Right atrium auricular region (tissue), 2 donors: ENCODE measurements around the gene CST1. TPM values are rescaled to one million over a fixed set of nuclear protein-coding genes. Genes with fewer than 3 reads are reported as not detected.

Experiments used
- DNase-seq: peaks from one replicate; pipeline ENCODE4 v3.0.0-alpha.2; 2019; ENCODE audit warnings: low spot score
- H3K27ac ChIP-seq, 2 donors: fragments of 200-600 bp; sonication (generic); 1 replicate in 1 of 2; 2 replicates in 1 of 2; pipeline ENCODE4 v1.5.1; 2016 to 2019
- H3K27me3 ChIP-seq, 2 donors: fragments of 200-600 bp; sonication (generic); one replicate each; pipeline versions ENCODE4 v1.5.1 to v1.6.0; 2017 to 2019
- H3K36me3 ChIP-seq: fragments of 200-600 bp; sonication (generic); one replicate; pipeline ENCODE4 v1.5.1; 2016
- H3K4me1 ChIP-seq, 2 donors: fragments of 200-600 bp; sonication (generic); one replicate each; pipeline versions ENCODE4 v1.5.1 to v1.6.0; 2017 to 2019
- H3K4me3 ChIP-seq, 2 donors: fragments of 200-600 bp; sonication (generic); 1 replicate in 1 of 2; 2 replicates in 1 of 2; pipeline ENCODE4 v1.5.1; 2017 to 2019; ENCODE audit warnings: mild to moderate bottlenecking in 1 of 2, moderate library complexity in 1 of 2
- H3K9me3 ChIP-seq, 2 donors: fragments of 200-600 bp; sonication (generic); one replicate each; pipeline ENCODE4 v1.5.1; 2019
- CTCF ChIP-seq, 2 donors: fragments of 200-600 bp; sonication (generic); IDR thresholded peaks; one replicate each; pipeline ENCODE4 v1.5.1; 2019; ENCODE audit warnings: antibody characterized with exemption in 2 of 2
- total RNA-seq, 2 donors: library from RNA; depleted of rRNA; stranded (reverse); fragments of >200 nt; gene quantifications; one replicate each; pipeline ENCODE4 v1.1.0, GENCODE V29; 2016

The CST1 gene
- total RNA-seq, 2 donors from 2014 or later: not detected

DNA sequence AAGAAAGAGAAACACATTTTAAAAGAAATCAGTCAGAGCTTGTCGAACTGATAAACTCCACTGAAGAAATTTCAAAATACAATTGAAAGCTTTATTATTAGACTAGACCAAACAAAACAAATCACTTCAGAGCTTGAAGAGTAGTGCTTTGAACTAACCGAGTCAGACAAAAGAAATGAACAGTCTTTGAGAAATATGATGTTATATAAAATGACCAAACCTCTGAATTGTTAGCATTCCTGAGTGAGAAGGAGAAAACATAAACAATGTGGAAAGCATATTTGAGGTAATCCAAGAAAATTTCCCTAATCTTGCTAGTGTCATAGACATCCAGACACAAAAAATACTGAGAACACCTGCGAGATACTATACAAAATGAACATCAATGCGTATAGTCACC, 48.7 kb downstream of the CST1 start:
- no peaks in the 10 kb centered on the region for H3K27me3 ChIP-seq
- H3K36me3 ChIP-seq: no peaks in the 10 kb centered on the region
- no peaks in the 10 kb centered on the region for H3K4me1 ChIP-seq
- H3K4me3 ChIP-seq: no peak overlapping the region
- no peaks in the 10 kb centered on the region for H3K9me3 ChIP-seq
- TF ChIP-seq CTCF (IDR thresholded peaks at IDR 0.05): no peak
- no peak for DNase-seq
- H3K27ac ChIP-seq: no peak overlapping the region

GRCh38 chr20:23700931-23701330, 49.8 kb downstream of the CST1 start:
- Histone ChIP-seq H3K27ac (no peak overlapping the region), H3K9me3 (no peaks in the 10 kb centered on the region), H3K36me3 (no peaks in the 10 kb centered on the region), H3K4me3 (no peak overlapping the region), H3K4me1 (no peaks in the 10 kb centered on the region), H3K27me3 (no peaks in the 10 kb centered on the region)
- DNase-seq: no peak
- TF ChIP-seq CTCF (IDR thresholded peaks at IDR 0.05): no peak

GRCh38 chr20:23697947-23698346, 52.8 kb downstream of the CST1 start:
- no peak for TF ChIP-seq CTCF (IDR thresholded peaks at IDR 0.05)
- no peaks in the 10 kb centered on the region for H3K27me3 ChIP-seq
- no peak overlapping the region for H3K27ac ChIP-seq
- no peak overlapping the region for H3K4me3 ChIP-seq
- H3K4me1 ChIP-seq: no peaks in the 10 kb centered on the region
- no peak for DNase-seq
- no peaks in the 10 kb centered on the region for H3K36me3 ChIP-seq
- H3K9me3 ChIP-seq: no peaks in the 10 kb centered on the region

Other genes with a start within 250 kb of the CST1 start
- not detected for gene CST9L, start 182.5 kb downstream of the CST1 start, total RNA-seq
- not detected for gene CST9, start 145.0 kb downstream of the CST1 start, total RNA-seq
- gene CST3, start 113.0 kb downstream of the CST1 start, total RNA-seq: 100 to 1,000 TPM; 884 to 914 TPM
- gene CST4, start 61.9 kb downstream of the CST1 start, total RNA-seq: not detected
- not detected for gene CST2, start 75.8 kb upstream of the CST1 start, total RNA-seq
- gene CST5, start 128.8 kb upstream of the CST1 start, total RNA-seq: not detected
- not detected for gene GGTLC1, start 237.8 kb upstream of the CST1 start, total RNA-seq